ENCODE measurements around the gene PLAC9. TPM values are rescaled to one million over a fixed set of nuclear protein-coding genes. Genes with fewer than 3 reads are reported as not detected.
"Not testable (repeated sequence)": the region's sequence is repeated elsewhere in the genome, so short reads cannot be mapped to it uniquely, and the experiment has no call there.

PLAC9 gene
- total RNA-seq (11.4 and 14.8 TPM in 2 replicates), polyA plus RNA-seq (83.3 and 92.9 TPM in 2 replicates)

- Histone ChIP-seq H3K27ac (peak within 1 kb of the TSS; percentile 61), H3K27me3 (peaks cover 20% of the 10 kb centered on the region), H2AFZ (peak within 1 kb of the TSS; percentile 93), H3K4me2 (peak within 1 kb of the TSS; percentile 96), H3K9me2 (replicated peaks; ENCODE audit: insufficient read depth) (no peaks in the 10 kb centered on the region), H3K79me2 (peaks cover 8% of the 10 kb centered on the region), H4K20me1 (ENCODE audit: insufficient read depth, poor library complexity, severe bottlenecking) (no peaks in the 10 kb centered on the region), H3K9me3 (ENCODE audit: low read depth) (no peaks in the 10 kb centered on the region), H3K4me3 (peak within 1 kb of the TSS; percentile 87), H3K36me3 (replicated peaks; ENCODE audit: insufficient read depth, low read depth) (no peaks in the 10 kb centered on the region), H3K4me1 (ENCODE audit: insufficient read depth) (peaks cover 24% of the 10 kb centered on the region)
- TF ChIP-seq CTCF (IDR thresholded peaks at IDR 0.05; ENCODE audit: poor library complexity) (no peak), EZH2phosphoT487 (IDR thresholded peaks at IDR 0.05; ENCODE audit: low read depth, severe bottlenecking, unreplicated experiment) (peak; percentile 35), EZH2 (IDR thresholded peaks at IDR 0.05; ENCODE audit: borderline replicate concordance) (peak; percentile 62)
- 3% methylated on average over 43 of the region's 58 CpGs for WGBS (ENCODE audit: low lambda C conversion rate, missing lambda C conversion rate)
- DNase-seq (ENCODE audit: low spot score): peak; percentile 53
Observed at GRCh38 chr10:80132299-80133139, at the start of gene PLAC9. Gene PLAC9 (plus strand): TSS chr10:80132730. CDS start chr10:80132763, 33 bp downstream.

GRCh38 chr10:80090121-80090520 lies 42.4 kb upstream of the PLAC9 start:
- 94% methylated on average over 2 of the region's 2 CpGs for WGBS (ENCODE audit: low lambda C conversion rate, missing lambda C conversion rate)
- Histone ChIP-seq H3K9me3 (ENCODE audit: low read depth) (no peaks in the 10 kb centered on the region), H4K20me1 (ENCODE audit: insufficient read depth, poor library complexity, severe bottlenecking) (no peaks in the 10 kb centered on the region), H3K36me3 (replicated peaks; ENCODE audit: insufficient read depth, low read depth) (no peaks in the 10 kb centered on the region), H3K4me1 (ENCODE audit: insufficient read depth) (no peaks in the 10 kb centered on the region), H3K79me2 (no peaks in the 10 kb centered on the region), H3K27me3 (no peaks in the 10 kb centered on the region), H3K27ac (no peak overlapping the region), H3K4me2 (no peak overlapping the region), H2AFZ (no peak overlapping the region), H3K4me3 (no peak overlapping the region), H3K9me2 (replicated peaks; ENCODE audit: insufficient read depth) (no peaks in the 10 kb centered on the region)
- DNase-seq (ENCODE audit: low spot score): no peak
- TF ChIP-seq CTCF (IDR thresholded peaks at IDR 0.05; ENCODE audit: poor library complexity) (no peak), EZH2phosphoT487 (IDR thresholded peaks at IDR 0.05; ENCODE audit: low read depth, severe bottlenecking, unreplicated experiment) (no peak), EZH2 (IDR thresholded peaks at IDR 0.05; ENCODE audit: borderline replicate concordance) (no peak)

GRCh38 chr10:80094231-80094630 lies 38.3 kb upstream of the PLAC9 start:
- TF ChIP-seq EZH2 (IDR thresholded peaks at IDR 0.05; ENCODE audit: borderline replicate concordance) (no peak), EZH2phosphoT487 (IDR thresholded peaks at IDR 0.05; ENCODE audit: low read depth, severe bottlenecking, unreplicated experiment) (no peak), CTCF (IDR thresholded peaks at IDR 0.05; ENCODE audit: poor library complexity) (no peak)
- H2AFZ ChIP-seq: no peak overlapping the region
- H4K20me1 ChIP-seq (ENCODE audit: insufficient read depth, poor library complexity, severe bottlenecking): no peaks in the 10 kb centered on the region
- H3K4me3 ChIP-seq: no peak overlapping the region
- 66% methylated on average over 2 of the region's 2 CpGs for WGBS (ENCODE audit: low lambda C conversion rate, missing lambda C conversion rate)
- H3K9me3 ChIP-seq (ENCODE audit: low read depth): no peaks in the 10 kb centered on the region
- DNase-seq (ENCODE audit: low spot score): no peak
- H3K27me3 ChIP-seq: no peaks in the 10 kb centered on the region
- no peak overlapping the region for H3K4me2 ChIP-seq
- no peaks in the 10 kb centered on the region for H3K4me1 ChIP-seq (ENCODE audit: insufficient read depth)
- peak overlapping the region; percentile 37 for H3K27ac ChIP-seq
- H3K79me2 ChIP-seq: no peaks in the 10 kb centered on the region
- no peaks in the 10 kb centered on the region for H3K9me2 ChIP-seq (replicated peaks; ENCODE audit: insufficient read depth)
- H3K36me3 ChIP-seq (replicated peaks; ENCODE audit: insufficient read depth, low read depth): no peaks in the 10 kb centered on the region

- not testable (repeated sequence) for H3K79me2 ChIP-seq; H3K9me2 ChIP-seq (replicated peaks; ENCODE audit: insufficient read depth); H3K9me3 ChIP-seq (ENCODE audit: low read depth); H3K27me3 ChIP-seq; H3K36me3 ChIP-seq (replicated peaks; ENCODE audit: insufficient read depth, low read depth); H4K20me1 ChIP-seq (ENCODE audit: insufficient read depth, poor library complexity, severe bottlenecking); DNase-seq (ENCODE audit: low spot score); H2AFZ ChIP-seq; H3K4me1 ChIP-seq (ENCODE audit: insufficient read depth); H3K4me2 ChIP-seq; H3K4me3 ChIP-seq; H3K27ac ChIP-seq
- WGBS (ENCODE audit: low lambda C conversion rate, missing lambda C conversion rate): 89% methylated on average over 2 of the region's 2 CpGs
Observed at GRCh38 chr10:80098272-80098671, 34.3 kb upstream of the PLAC9 start.

- WGBS (ENCODE audit: low lambda C conversion rate, missing lambda C conversion rate): 84% methylated on average over 8 of the region's 8 CpGs
Observed at GRCh38 chr10:80099295-80099694, 33.2 kb upstream of the PLAC9 start.

More at GRCh38 chr10:80099295-80099694, 33.2 kb upstream of the PLAC9 start:
- not testable (repeated sequence) for H3K4me2 ChIP-seq; H3K27ac ChIP-seq; H3K9me3 ChIP-seq (ENCODE audit: low read depth); H3K27me3 ChIP-seq; H3K36me3 ChIP-seq (replicated peaks; ENCODE audit: insufficient read depth, low read depth); H2AFZ ChIP-seq; H3K9me2 ChIP-seq (replicated peaks; ENCODE audit: insufficient read depth); H3K4me1 ChIP-seq (ENCODE audit: insufficient read depth); H4K20me1 ChIP-seq (ENCODE audit: insufficient read depth, poor library complexity, severe bottlenecking); H3K4me3 ChIP-seq; DNase-seq (ENCODE audit: low spot score); H3K79me2 ChIP-seq

Data from hepatocyte (in vitro differentiated cells).